ENCODE data around the gene GRIK3. TPM values are rescaled to one million over a fixed set of nuclear protein-coding genes. Genes with fewer than 3 reads are reported as not detected.

Gene GRIK3
- total RNA-seq, 1 donor from 2014 or later, result not detected

DNA sequence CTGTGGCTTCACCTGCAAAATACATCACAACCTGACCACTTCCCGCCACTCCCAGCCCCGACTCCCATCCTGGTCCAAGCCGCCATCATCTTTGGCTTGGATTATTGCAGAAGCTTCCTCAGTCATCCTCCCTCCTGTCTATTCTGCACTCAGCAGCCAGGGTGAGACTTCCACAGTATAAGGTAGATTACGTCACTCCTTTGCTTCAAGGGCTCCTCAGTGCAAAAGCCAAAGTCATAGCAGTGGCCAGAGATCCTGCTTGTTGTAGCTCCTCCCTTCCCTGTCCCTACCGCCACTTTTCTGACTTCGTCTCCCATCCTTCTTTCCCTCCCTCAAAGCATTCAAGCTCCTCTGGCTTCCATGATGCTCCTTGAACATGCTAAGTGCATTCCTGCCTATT lies 152.8 kb downstream of the GRIK3 start:
- no peak for DNase-seq (ENCODE audit: low read depth in 2 of 2)

DNA sequence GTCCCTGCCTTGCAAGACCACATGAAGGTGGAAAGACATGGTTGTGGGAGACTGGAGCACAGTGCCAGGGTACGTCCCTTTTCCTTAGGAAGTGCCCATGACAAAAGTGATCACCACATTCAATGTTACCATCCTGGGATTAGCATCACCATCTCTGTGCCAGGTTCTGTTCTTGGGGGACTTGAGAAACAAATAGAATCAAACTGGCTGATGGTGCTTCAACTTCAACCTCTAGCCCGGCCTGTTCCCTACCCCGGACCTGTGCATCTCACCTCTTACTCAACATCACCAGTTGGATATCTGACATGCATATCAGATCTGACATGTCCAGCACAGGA lies 153.3 kb downstream of the GRIK3 start:
- DNase-seq (ENCODE audit: low read depth in 2 of 2), result no peak

DNA sequence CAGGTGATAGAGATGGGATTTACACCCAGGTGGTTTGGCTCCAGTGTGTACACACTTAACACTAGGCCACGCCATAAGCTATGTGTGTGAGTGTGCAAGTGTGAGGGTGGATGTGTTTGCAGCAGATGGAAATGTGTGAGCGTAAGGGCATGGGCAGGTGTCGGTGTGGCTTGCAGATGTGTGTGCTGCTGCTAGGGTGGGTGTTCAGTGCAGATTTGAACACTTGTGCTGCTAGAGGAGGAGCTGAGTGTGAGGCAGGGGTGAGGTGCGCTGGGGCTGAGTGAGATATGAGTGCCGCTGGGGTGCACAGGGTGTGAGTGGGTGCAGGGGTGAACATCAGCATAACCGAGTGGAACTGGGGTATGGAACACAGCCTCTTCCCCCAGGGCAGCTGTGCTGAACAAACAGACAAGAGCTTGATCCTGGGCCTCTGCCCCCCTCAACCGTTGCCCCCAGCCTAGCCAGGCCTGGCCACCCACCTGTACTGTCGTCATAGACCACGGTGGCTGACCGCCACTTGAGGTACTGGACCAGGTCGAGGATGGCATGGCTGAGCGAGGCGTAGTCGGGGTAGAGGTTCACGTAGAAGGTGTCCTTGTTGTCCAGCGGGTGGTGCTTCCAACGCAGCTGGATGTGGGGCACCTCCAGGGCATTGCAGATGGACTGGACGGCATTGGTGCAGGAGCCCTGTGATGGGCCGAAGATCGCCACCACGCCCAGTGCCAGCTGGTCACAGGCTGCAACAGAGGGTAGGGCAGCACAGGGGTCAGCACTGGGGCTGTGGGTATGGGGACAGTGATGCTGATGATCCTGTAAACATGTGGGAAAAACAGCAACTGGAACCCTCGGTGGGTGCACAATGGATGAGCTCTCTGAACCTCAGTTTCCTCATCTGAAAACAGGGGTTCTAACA lies 153.9 kb downstream of the GRIK3 start:
- no peak for DNase-seq (ENCODE audit: low read depth in 2 of 2)

DNA sequence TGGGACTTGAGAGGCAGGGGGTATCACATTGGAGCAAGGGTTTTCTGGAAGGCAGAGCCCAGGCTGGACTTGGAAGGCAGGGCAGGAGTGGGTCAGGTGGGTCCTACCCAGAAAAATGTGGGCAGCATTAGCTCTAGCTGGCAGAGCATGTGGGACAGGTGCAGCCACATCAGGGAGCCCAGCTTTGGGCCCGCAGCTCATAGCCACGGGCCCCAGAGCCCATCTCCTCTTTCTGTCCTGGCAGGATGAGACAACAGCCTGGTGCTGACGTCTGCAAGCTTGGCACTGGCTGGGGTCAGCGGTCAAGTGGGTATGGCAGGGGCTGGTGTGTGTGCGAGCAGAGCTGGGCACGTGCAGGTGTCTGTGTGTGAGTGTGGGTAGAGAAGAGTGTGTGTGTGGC lies 154.7 kb downstream of the GRIK3 start:
- DNase-seq (ENCODE audit: low read depth in 2 of 2), result no peak

DNA sequence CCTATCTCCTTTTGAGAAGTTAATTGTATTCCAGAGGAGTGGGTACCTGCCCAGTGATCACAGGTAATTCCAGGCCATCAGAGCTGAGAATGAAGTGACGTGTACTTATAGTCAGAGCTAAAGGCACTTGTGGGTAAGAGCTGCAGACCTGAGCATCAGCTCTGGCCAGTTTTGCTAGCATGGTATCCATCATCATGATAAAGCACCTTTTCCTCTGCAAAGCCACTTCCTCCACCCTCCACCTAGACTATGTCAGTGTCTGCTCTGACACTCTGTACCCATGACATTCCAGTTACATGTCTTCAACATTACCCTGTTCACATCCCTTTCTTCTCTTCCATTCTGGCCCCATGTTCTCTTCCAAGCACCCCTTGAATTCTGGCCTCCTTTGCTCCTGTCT lies 157.3 kb downstream of the GRIK3 start:
- no peak for DNase-seq (ENCODE audit: low read depth in 2 of 2)

DNA sequence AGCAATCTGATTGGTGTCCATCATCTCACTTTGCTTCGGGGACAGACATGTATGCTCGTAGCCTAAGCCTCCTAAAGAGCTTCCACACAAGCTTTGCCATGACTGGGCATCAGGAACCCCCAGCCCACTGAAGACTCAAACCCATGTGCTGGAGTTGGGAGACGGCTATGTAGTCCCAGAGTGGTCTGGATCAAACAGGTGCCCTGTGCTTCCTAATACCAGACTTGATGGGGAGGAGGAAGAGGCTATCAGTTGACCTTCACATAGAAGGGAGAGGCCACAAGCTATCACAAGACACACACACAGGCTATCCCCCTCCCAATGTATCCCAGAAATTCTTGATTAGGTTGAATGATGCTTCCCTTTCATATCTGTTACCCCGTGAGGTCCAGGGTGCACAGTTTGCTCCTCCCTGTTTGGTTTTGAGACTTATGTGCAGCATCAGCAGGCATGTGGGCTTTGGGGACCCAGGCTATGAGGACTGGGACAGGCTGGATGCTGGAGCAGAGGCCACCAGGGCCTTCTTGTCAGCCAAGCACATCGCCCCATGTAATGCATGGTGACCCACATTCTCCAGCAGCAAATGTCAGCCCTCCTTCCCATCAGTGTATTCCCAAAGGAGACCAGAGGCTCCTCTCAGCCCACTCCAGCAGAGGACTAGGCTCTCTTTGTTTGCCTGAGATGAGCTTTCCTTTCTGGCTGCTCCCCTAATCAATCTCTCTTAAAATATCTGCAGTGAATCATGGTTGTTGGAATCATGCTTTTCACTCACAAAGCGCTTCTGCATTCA lies 159.8 kb downstream of the GRIK3 start:
- no peak for DNase-seq (ENCODE audit: low read depth in 2 of 2)

DNA sequence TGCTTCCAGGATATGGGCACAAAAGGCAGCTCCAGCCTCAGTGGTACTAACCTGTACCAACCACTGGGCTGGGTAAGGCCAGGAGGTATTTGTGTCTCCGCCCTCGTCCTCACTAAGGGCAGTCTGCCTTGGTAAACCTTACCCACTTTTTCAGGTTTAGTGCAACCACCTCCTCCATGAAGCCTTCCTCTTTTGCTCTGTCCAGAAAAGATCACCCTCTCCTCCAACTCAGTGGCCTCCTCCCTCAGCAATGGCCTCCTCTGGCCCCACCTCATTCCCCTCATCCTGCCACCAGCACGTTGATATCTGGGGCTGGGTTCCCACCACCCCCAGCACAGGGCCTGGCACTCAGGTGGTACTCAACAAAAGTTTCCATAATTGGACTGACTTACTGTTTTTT lies 161.5 kb downstream of the GRIK3 start:
- DNase-seq (ENCODE audit: low read depth in 2 of 2), result no peak

DNA sequence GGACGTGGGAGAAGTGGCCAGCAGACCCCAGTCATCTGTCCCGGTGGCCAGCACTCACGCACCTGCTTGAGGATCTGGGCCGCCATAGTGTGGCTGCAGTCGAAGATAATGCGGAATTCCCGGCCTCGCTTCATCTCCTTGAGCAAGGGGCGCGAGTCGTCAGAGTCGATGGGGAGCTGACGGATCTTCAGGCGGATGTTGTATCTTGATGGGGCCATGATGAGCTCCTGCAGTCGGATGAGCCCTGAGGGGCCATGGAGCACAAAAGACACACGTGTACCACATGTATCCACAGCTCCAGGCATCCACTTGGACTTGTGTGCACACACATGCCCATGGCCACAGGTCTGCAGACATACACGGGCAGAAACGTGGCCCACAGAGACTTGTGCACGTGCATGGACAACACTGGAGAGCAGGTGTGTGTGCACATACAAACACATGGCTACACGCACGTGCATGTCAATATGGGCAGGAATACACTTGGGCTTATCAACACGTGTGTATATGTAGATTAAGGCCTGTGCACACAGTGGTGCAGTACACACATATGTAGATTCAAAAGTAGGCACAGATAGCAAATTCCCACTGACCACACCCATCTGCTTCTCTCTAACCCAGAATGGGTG lies 162.1 kb downstream of the GRIK3 start:
- DNase-seq (ENCODE audit: low read depth in 2 of 2), result no peak

DNA sequence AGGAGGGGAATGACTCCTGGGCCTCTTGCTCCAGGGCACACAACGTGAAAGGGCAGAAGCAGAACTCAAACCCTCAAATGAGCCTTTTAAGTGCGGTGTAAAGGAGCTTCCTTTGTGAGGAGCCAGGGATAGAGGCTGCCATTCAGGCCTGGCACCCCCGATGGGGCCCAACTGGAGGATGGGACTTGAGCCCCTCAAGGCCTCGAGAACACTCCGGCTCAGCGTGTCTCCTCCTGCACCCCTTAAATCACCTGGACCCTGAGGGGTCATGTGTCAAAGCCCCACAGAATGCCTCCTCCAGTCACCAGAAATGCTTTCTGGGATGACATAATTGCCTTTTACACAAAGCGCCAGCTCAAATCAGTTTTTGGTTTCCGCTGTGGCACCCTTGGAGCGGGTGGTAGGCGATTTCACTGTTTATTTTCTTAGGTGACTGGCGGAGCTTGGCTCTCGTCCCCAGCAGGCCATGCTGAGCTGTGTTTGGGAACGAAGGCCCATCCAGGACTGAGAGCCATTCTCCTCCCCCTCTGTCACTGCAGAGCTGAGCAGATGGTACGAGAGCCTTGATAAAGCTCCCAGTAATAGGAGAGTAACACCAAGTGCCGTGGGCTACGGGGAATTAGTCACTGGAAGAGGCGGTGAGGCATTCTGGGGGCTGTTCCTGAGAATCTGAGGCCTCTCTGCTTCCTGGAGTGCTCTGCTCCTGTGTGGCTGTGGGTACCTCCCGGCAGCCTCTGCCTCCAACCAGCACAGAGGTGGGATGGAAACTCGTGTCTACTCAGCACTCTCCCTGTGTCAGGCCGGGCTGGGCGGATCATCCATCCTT lies 163.0 kb downstream of the GRIK3 start:
- DNase-seq (ENCODE audit: low read depth in 2 of 2), result no peak

DNA sequence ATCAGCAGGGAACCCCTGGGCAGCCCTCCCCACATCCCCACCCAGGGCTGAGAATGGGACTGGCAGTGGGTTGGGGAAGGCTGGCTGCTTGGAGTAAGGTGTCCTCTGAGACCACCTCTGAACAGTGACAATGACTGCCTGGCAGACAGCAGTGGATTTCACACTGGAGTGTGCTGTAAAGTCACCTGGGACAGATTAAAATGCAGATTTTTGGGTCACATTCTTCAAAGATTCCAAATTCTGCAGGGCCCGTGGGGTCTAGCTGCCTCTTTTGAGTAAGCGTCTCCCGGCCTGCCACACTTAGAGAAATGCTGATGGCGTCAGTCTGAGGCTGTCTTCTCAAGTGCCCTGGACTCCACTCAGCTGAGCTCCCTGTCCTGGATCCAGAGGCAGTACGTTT lies 164.5 kb downstream of the GRIK3 start:
- DNase-seq (ENCODE audit: low read depth in 2 of 2), result no peak

DNA sequence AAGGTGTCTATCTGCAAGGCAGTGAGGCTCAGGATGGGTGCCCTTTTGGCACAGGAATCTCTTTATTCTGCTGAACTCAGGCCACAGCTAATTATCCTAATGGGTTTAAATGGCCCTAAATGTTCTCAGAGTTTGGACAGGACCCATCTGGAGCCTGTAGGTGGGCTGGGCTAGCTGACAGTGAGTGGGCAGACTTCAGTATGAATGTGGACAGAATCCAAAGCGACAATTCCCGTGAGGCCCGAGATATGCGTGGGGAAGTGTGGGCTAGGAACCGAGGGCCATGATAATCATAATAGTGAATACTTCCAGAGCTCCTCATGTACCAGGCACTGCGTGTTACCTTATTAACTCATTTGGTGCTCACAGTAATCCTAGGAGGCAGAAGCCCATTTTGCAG lies 165.3 kb downstream of the GRIK3 start:
- no peak for DNase-seq (ENCODE audit: low read depth in 2 of 2)

DNA sequence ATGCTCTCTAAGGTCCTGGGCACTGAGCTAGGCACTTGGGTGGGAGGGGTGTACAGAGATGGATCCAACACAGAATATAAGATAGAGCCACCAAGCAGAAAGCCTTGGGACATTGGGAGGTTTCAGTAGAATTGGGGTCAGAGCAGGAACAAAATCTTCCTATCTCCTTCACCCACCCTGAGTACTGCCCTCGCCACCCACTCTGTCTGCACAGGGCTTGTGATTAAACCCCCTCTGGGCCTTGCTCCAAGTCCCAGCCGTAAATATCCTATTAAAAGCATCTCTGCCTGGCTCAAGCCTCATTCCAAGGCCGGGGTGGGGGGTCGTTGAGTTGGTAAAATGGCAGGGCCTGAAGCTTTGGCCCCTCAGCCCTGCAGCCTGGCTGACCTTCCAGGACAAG lies 166.7 kb downstream of the GRIK3 start:
- no peak for DNase-seq (ENCODE audit: low read depth in 2 of 2)

DNA sequence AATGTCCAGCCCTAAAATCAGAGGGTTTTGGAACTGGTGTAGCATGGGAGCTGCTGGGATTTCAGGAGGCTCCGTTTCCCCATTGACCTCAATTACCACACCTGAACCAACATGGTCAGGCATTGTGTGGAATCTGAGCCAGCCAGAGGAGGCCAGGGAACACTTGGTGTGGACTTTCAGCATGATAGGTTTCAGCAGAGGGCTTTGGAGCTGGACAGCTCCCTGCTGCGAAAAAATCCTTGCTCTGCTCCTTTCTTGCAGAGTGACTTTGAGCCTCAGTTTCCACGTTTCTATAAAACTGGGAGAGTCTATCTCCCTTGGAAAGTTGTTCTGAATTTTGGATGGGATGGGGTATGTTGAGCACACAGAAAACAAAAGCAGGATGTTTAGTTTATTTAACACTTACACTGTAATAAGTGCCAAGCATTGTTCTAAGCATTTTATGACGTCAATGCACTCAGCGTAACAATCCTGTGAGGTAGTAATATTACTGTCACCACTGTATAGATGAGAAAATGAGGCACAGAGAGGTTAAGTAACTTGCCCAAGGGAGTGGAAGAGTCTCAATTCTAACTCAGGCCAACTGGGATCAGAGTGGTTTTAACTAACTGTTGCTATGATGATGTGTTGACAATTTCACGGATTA lies 168.0 kb downstream of the GRIK3 start:
- DNase-seq (ENCODE audit: low read depth in 2 of 2), result peak; percentile 4 to 8

DNA sequence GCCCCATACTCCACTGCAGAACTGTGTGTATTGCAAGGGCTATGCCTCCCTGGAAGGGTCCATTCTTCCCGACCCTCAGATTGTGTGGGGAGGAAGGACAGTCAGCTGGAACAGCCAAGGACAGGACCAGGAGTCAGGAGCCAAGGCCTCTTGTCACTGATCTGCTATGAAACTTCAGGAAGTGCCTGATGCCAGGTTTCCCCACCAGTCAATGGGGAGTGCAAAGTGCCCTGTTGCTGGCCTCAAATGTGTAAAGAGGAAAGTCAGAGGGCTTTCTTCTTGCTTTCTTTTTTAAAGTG lies 168.8 kb downstream of the GRIK3 start:
- no peak for DNase-seq (ENCODE audit: low read depth in 2 of 2)

DNA sequence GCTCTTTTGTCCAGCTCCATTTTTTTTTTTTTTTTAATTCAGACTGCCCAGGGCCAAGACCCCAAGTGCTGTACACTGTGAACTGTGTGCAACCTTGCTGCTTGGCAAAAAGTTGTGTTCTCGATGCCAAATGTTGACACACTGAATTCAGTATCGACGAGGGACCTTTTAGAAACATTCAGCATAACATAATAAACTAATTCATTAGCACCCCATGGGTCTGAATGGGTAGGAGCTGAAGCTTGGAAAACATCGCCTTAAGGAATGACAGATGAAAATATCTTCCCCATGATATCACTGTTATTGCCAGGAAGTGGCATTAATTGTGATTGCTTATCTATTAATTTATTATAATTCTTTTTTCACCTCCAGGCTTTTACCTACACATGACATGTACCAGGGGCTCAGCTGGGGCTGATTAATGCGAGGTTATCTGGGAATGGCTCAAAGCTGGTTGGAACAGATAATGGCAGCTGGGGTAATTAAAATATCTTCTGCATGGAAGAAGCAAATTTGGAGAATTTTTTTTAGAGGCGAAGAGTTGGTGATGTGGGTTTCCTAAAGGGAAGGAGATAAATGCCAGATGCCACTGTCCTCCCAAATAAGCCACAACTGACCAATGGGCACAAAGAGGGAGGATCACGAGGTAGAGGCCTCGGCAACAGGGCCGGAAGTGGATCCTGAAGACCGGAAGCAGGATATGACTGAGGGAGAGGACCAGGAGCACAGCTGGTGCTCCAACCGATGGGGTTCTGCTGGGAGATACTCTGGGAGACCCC lies 169.3 kb downstream of the GRIK3 start:
- DNase-seq (ENCODE audit: low read depth in 2 of 2), result no peak

DNA sequence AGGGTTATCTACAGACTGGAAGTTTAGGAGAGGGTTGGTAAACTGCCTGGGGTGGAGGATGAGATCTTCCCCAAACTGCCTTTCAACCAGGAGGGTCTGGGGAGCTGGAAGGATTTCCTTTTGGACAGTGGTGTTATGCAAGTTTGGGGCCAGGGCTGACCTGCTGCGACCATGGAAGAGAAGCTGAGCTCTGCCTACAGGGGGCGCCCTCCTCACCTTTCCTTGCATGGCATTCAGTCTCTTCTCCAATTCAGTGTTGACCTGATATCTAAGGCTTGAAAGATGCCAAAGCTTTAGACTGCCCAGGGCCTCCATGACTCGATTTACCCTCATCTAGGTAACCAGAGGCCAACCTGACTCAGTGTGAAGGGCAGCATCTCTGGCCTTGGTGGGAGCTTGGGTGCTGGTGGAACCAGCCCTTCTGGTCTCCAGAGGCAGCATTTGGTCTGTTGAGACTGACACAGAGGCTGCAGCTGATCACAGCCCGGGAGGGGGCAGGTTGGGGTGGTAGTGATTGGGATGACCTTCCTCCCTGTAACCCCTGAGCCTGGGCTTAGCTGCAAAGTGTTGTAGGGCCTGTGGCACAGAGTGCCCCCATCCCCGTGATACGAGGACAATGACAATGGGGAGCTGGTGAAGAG lies 170.0 kb downstream of the GRIK3 start:
- DNase-seq (ENCODE audit: low read depth in 2 of 2), result no peak

DNA sequence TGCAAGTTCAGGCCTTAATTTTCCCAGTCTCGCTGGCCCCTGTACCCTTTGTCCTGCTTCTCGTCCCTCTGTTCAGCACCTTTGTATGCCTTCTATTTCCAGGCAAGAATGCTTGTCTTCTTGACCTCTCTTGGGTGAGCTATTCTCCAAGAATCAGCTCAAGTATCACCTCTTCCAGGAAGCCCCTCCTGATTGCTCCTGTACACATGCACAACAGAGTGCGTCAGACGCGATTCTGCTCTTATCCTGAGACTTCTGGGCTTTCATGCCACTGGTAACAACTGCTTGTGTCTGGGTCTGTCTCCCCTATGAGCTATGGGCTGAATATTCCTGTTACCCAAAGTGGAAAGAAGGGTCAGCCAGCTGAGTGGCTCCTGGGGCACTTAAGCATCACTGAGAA lies 170.8 kb downstream of the GRIK3 start:
- DNase-seq (ENCODE audit: low read depth in 2 of 2), result no peak

DNA sequence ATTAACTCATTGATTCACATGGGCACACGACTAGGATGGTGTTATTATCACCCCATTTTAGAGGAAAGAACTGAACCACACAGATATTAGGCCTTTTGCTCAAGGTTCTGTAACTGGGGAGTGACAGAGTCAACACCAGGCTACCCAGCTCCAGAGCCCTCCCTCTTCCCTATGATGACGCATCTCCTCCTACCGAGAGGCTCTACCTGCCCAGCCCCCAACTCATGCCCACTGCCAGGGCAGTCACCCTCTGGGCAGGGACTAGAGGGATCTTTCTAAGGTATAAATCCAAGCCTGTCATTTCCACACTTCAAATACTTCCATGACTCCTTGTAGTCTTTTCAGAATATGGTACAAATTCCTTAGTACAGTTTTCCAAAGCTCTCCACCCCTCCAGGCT lies 171.3 kb downstream of the GRIK3 start:
- no peak for DNase-seq (ENCODE audit: low read depth in 2 of 2)

DNA sequence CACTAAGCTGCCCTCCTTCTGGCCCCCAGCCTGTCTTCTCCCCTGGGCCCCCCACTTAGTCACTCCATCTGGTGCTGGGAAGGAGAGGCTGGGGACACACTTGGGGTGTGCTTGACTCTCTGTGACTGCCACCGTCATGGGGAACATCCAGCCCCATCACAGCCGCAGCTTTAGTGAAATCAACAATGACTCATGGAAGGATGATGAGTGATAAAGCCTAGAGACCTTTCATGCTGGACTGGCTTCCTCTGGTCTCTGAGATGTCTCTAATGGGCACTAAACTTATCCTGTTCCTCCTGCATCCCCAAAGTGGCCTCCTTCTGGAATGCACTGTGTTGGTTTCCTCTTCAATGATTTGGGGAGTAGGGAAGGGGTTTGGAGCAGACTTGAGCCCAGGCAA lies 172.9 kb downstream of the GRIK3 start:
- no peak for DNase-seq (ENCODE audit: low read depth in 2 of 2)

DNA sequence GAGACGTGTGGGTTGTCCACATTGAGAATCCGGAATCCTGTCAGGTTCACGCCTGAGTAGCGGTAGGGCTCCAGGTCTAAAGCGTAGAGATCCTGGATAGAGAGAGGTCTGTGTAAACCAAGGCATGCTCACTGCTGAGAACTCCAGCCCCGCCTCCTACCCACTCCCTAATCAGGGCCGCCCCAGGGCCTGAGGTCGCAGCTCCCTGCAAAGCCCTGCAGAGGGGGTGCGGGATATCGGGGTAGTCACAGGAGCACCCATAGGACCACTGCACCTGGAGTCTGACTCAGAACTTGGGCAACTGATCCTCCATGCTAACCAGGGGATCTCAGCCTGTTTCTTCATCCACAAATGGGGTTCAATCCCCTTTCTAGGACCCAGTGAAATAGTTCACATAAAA lies 174.4 kb downstream of the GRIK3 start:
- DNase-seq (ENCODE audit: low read depth in 2 of 2), result no peak

Data from dermis microvascular lymphatic vessel endothelial cell (primary cell).